Endothelial cell of umbilical vein (primary cell): ENCODE measurements around the gene MAPK8IP3. TPM values are rescaled to one million over a fixed set of nuclear protein-coding genes. Genes with fewer than 3 reads are reported as not detected.

Source experiments
- BruUV-seq: library from RNA; stranded (reverse); fragments of 400-500 nt; replicated peaks from 2 replicates; lab custom pipeline; 2021; lab: Mats Ljungman, UMichigan
- CTCF ChIA-PET: fragments of 300-600, 350-600 bp; sonication (Branson Sonifier 250); formaldehyde crosslinking; loops from one replicate; lab custom pipeline; 2021; ENCODE audit warnings: antibody characterized with exemption, inconsistent platforms; lab: Charles Lee
- POLR2A ChIA-PET: fragments of 300-600, 350-600 bp; sonication (Branson Sonifier 250); formaldehyde crosslinking; loops from one replicate; lab custom pipeline; 2021; ENCODE audit warnings: antibody characterized with exemption, inconsistent platforms; lab: Charles Lee
- DNase-seq: peaks from one replicate; pipeline ENCODE4 v3.0.0-alpha.2; 2011; ENCODE audit warnings: low read depth, low spot score
- FAIRE-seq: peaks from 2 replicates; lab custom pipeline; 2011; peaks lifted over from hg19 to GRCh38; lab: Jason Lieb, UNC
- H2AFZ ChIP-seq: 2 replicates; pipeline ENCODE4 v1.6.0; 2012; ENCODE audit warnings: low read depth, low read length, control low read depth, inconsistent platforms
- H3K27ac ChIP-seq: 2 replicates; pipeline ENCODE4 v1.5.1; 2011; ENCODE audit warnings: low read depth, mild to moderate bottlenecking, control low read depth, low read length, moderate library complexity; ENCODE audit not compliant: insufficient read depth
- H3K27me3 ChIP-seq, 2 experiments: 2 replicates each; pipeline versions ENCODE4 v1.6.0 to v1.6.1; 2011; ENCODE audit warnings: low read length in 2 of 2, mixed read lengths in 1 of 2; ENCODE audit not compliant: control insufficient read depth in 2 of 2, insufficient read depth in 2 of 2
- H3K36me3 ChIP-seq, 2 experiments: 2 replicates in 1 of 2; 3 replicates in 1 of 2; pipeline ENCODE4 v1.5.1; 2011; ENCODE audit warnings: low read length in 2 of 2, mild to moderate bottlenecking in 1 of 2, moderate library complexity in 1 of 2; ENCODE audit not compliant: control insufficient read depth in 2 of 2, insufficient read depth in 2 of 2; ENCODE audit errors: extremely low read depth in 1 of 2
- H3K4me1 ChIP-seq: 3 replicates; pipeline ENCODE4 v1.5.1; 2011; ENCODE audit warnings: mild to moderate bottlenecking, low read length; ENCODE audit not compliant: control insufficient read depth, insufficient read depth; ENCODE audit errors: extremely low read depth
- H3K4me2 ChIP-seq: 2 replicates; pipeline ENCODE4 v1.6.1; 2011; ENCODE audit warnings: low read length, control low read depth, mixed read lengths; ENCODE audit not compliant: insufficient read depth
- H3K4me3 ChIP-seq, 3 experiments: fragments of 200-600 bp in 1 of 3; sonication (generic), shearing (Covaris generic) in 1 of 3; replicated peaks in 1 of 3; 2 replicates each; pipeline ENCODE4 v1.5.1; 2011 to 2016; ENCODE audit warnings: control low read depth in 3 of 3, low read length in 3 of 3, mild to moderate bottlenecking in 2 of 3, inconsistent platforms in 1 of 3, low read depth in 1 of 3, moderate library complexity in 1 of 3; ENCODE audit not compliant: insufficient read depth in 1 of 3
- H3K79me2 ChIP-seq: 2 replicates; pipeline ENCODE4 v1.6.0; 2012; ENCODE audit warnings: low read length, inconsistent platforms; ENCODE audit not compliant: control insufficient read depth, insufficient read depth
- H3K9ac ChIP-seq: replicated peaks from 2 replicates; pipeline ENCODE3; 2011; ENCODE audit warnings: low read length, control low read depth; ENCODE audit not compliant: insufficient read depth; ENCODE audit errors: extremely low read depth
- H3K9me1 ChIP-seq: replicated peaks from 3 replicates; pipeline ENCODE4 v1.6.0; 2011; ENCODE audit warnings: mild to moderate bottlenecking, low read length; ENCODE audit not compliant: control insufficient read depth, insufficient read depth; ENCODE audit errors: extremely low read depth
- H3K9me3 ChIP-seq: replicated peaks from 2 replicates; pipeline ENCODE4 v1.5.1; 2012; ENCODE audit warnings: low read length, inconsistent platforms; ENCODE audit not compliant: control insufficient read depth, insufficient read depth
- H4K20me1 ChIP-seq: replicated peaks from 2 replicates; pipeline ENCODE3; 2011; ENCODE audit warnings: mild to moderate bottlenecking, low read length; ENCODE audit not compliant: control insufficient read depth, insufficient read depth; ENCODE audit errors: extremely low read depth
- EZH2 ChIP-seq: IDR thresholded peaks from 2 replicates; pipeline ENCODE4 v1.6.1; 2012; ENCODE audit warnings: borderline replicate concordance, low read depth, mild to moderate bottlenecking, moderate library complexity, low read length, inconsistent platforms; ENCODE audit not compliant: severe bottlenecking
- FOS ChIP-seq: IDR thresholded peaks from 2 replicates; pipeline ENCODE4 v1.6.1; 2011; ENCODE audit warnings: mild to moderate bottlenecking, low read length, moderate library complexity, borderline replicate concordance; ENCODE audit not compliant: insufficient read depth
- JUN ChIP-seq: IDR thresholded peaks from 2 replicates; pipeline ENCODE4 v1.6.1; 2011; ENCODE audit warnings: borderline replicate concordance, low read depth; ENCODE audit not compliant: insufficient read length, insufficient read depth
- MYC ChIP-seq: IDR thresholded peaks from one replicate; pipeline ENCODE4 v1.6.1; 2011; ENCODE audit warnings: mild to moderate bottlenecking, low read depth, low read length
- POLR2A ChIP-seq: IDR thresholded peaks from 2 replicates; pipeline ENCODE4 v1.6.1; 2012; ENCODE audit warnings: low read depth, mild to moderate bottlenecking, control low read depth, low read length
- POLR2AphosphoS5 ChIP-seq: IDR thresholded peaks from 2 replicates; pipeline ENCODE4 v1.6.1; 2012; ENCODE audit warnings: low read depth, mild to moderate bottlenecking, control low read depth, low read length, moderate library complexity; ENCODE audit not compliant: insufficient read depth
- dilution Hi-C: fragments of 300-500 bp; cut with MboI; formaldehyde crosslinking; loops from one replicate; pipeline ENCODE4 v1.15.0; 2019; ENCODE audit warnings: low sequenced_read_pairs; ENCODE audit not compliant: extremely low pct_ligation_motif_present
- intact Hi-C: fragments of 100-400 bp; cut with micrococcal nuclease; formaldehyde crosslinking; loops from one replicate; pipeline ENCODE4 v1.10.0; 2022
- polyA plus RNA-seq, 4 experiments: library from polyadenylated mRNA; depleted of rRNA in 3 of 4; stranded (reverse) in 3 of 4; unstranded in 1 of 4; fragments of >200 nt; gene quantifications; 2 replicates each; pipeline versions ENCODE4 v1.2.1 to v1.2.3, GENCODE V29; 2011 to 2012; ENCODE audit warnings: missing spikeins in 1 of 4
- total RNA-seq: library from RNA; stranded (reverse); gene quantifications from 2 replicates; pipeline ENCODE4 v1.2.3, GENCODE V29; 2021
- TF ChIP-seq, protein P1 (sequence below): IDR thresholded peaks from 2 replicates; pipeline ENCODE4 v1.6.1; 2011; ENCODE audit not compliant: insufficient read depth, insufficient read length

Gene MAPK8IP3
- total and polyA plus RNA-seq, 2 donors (not counting 3 experiments of a cell fraction or from before 2014, with no cell fraction given) = 40.7 to 92.2 TPM

DNA sequence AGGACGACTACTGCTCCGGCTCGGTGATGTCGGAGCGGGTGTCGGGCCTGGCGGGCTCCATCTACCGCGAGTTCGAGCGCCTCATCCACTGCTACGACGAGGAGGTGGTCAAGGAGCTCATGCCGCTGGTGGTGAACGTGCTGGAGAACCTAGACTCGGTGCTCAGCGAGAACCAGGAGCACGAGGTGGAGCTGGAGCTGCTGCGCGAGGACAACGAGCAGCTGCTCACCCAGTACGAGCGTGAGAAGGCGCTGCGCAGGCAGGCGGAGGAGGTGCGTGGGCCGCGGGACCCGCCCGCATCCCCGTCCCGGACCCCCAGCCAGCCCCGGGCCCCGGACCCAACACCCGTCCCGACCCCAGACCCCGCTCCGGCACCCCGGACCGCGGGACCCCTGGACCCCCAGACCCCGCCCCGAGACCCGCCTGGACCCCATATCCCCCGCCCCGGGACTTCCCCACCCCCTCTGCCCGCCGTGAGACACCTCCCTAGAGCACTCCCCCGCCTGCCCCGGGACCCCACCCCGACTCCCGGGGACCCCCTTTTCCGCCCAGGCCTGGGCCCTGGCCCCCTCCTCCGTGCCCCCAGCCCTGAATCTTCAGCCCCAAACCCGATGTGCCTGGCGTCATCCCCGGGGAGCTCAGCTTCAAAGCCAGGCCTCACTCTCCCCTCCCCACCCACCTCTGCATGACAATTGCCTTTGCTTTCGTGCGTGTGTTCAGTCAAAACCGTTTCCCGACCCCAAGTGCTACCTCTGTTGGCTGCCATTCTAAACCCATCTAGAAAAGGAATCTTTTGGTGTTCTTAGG is 594 bp downstream of the MAPK8IP3 start:
- peak overlapping the region; percentile 80 for H3K4me2 ChIP-seq
- no peaks in the 10 kb centered on the region for H4K20me1 ChIP-seq
- TF ChIP-seq POLR2AphosphoS5 (no peak), EZH2 (no peak)
- peaks cover 3 to 6% of the 10 kb centered on the region in 2 experiments for H3K36me3 ChIP-seq
- peak overlapping the region; percentile 39 to 82 (median 60) for H3K4me3 ChIP-seq
- ChIA-PET CTCF (interaction anchor here (0.7 to 4.2 kb wide), 23 partner anchors 9 to 286 kb away, joined by 3 to 52 read pairs (median 4); partner anchors contain the start of genes CRAMP1, EME2, IFT140 and JPT2), POLR2A (interaction anchor here (1.8 kb wide), 1 partner anchor 29 kb away, joined by 14 read pairs; the partner anchor contains the start of gene JPT2)
- H3K9ac ChIP-seq = peak overlapping the region; percentile 79
- FAIRE-seq = no peak
- BruUV-seq = no TSS peak
- dilution Hi-C loops (no loop called here), intact Hi-C loops (loop anchor here (1.0 to 10.0 kb wide), 4 partner anchors 94 to 329 kb away; partner anchors contain the start of genes CRAMP1, IFT140, TELO2 and UQCC4)
- H3K9me1 ChIP-seq = no peaks in the 10 kb centered on the region
- peak overlapping the region; percentile 58 for H2AFZ ChIP-seq
- peaks cover 12% of the 10 kb centered on the region for H3K4me1 ChIP-seq
- no peaks in the 10 kb centered on the region for H3K27me3 ChIP-seq
- H3K9me3 ChIP-seq = no peaks in the 10 kb centered on the region
- DNase-seq = no peak
- peaks cover 48% of the 10 kb centered on the region for H3K79me2 ChIP-seq
- H3K27ac ChIP-seq = no peak overlapping the region

DNA sequence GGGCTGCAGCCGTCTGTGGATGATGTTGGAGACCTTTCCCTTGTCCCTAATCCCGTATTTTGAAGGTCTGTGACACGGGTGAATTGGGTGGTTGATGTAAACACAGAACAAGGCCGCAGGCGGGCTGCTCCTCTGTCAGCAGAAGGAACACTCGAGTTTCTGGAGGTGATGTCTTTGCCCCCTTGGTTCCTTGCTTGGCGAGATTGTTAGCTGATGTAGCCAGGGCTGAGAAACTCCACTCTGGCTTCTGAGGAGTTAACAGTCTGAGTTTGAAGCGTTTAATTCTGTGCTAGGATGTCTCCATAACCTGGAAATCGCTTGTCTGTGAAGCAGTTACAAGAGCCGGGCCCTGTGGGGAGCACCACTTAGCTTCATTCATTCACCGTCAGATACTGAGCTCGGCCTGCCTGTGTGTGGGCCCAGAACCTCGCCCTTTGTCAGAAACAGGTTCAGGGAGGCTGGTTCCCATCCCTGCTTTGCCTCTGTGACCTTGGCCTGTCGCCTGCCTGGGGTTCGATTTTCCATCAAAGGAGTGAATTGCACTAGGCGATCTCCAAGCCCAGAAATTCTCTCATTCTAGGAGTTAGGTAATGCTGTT is 1.3 kb downstream of the MAPK8IP3 start:
- dilution Hi-C loops (no loop called here), intact Hi-C loops (loop anchor here (5.0 to 10.0 kb wide), 3 partner anchors 215 to 330 kb away; partner anchors contain the start of genes TELO2 and UQCC4)
- CTCF ChIA-PET = interaction anchor here (1.5 to 4.2 kb wide), 3 partner anchors 16 to 74 kb away, joined by 3 to 52 read pairs (median 5); partner anchors contain the start of gene JPT2
- POLR2A ChIA-PET = interaction anchor here (1.8 kb wide), 1 partner anchor 29 kb away, joined by 14 read pairs; the partner anchor contains the start of gene JPT2
- TSS peak; percentile 26 for BruUV-seq
- Histone ChIP-seq H3K4me3 (peak overlapping the region; percentile 21 to 82 (median 59)), H3K4me2 (peak overlapping the region; percentile 80), H3K9me1 (no peaks in the 10 kb centered on the region), H3K27ac (no peak overlapping the region), H3K9me3 (no peaks in the 10 kb centered on the region), H2AFZ (no peak overlapping the region), H3K79me2 (peaks cover 52% of the 10 kb centered on the region), H3K4me1 (peaks cover 12% of the 10 kb centered on the region), H4K20me1 (no peaks in the 10 kb centered on the region), H3K9ac (peak overlapping the region; percentile 47), H3K36me3 (peaks cover 3% of the 10 kb centered on the region in 2 experiments), H3K27me3 (no peaks in the 10 kb centered on the region)
- peak; percentile 43 for DNase-seq
- FAIRE-seq = peak; percentile 75
- no peak for TF ChIP-seq POLR2A
- TF ChIP-seq, protein P1, sequence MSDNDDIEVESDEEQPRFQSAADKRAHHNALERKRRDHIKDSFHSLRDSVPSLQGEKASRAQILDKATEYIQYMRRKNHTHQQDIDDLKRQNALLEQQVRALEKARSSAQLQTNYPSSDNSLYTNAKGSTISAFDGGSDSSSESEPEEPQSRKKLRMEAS = no peak
- TF ChIP-seq FOS = no peak
- TF ChIP-seq JUN = no peak
- TF ChIP-seq MYC = no peak
- TF ChIP-seq EZH2 = no peak
